ENCODE measurements around the gene GNB3. TPM values are rescaled to one million over a fixed set of nuclear protein-coding genes. Genes with fewer than 3 reads are reported as not detected.

Gene GNB3
- polyA plus RNA-seq, 3 donors from 2014 or later = not detected

DNA sequence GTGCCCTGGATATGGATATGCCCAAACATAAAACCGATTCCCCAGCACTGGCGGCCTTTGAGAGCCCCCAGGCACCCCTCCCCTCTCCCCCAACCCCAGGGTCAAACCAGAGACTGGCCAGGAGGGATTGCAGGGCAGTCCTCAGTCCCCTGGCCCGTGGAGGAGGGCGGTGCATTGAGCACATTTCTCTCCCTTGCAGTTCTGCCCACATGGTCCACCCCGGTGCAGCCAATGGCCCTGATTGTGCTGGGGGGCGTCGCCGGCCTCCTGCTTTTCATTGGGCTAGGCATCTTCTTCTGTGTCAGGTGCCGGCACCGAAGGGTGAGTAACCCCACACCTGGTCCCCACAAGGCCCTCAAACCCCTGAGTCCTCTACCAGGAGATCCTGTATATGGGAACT is 22.5 kb upstream of the GNB3 start:
- peaks cover 11 to 15% (median 11%) of the 10 kb centered on the region in 3 donors for H3K27me3 Mint-ChIP-seq (ENCODE audit: low read depth in 3 of 3)
- no peaks in the 10 kb centered on the region for H3K9me3 Mint-ChIP-seq
- peaks cover 0 to 5% of the 10 kb centered on the region in 2 donors for H3K4me1 Mint-ChIP-seq
- no peak for DNase-seq
- H3K27ac Mint-ChIP-seq = peak overlapping the region in 1 of 6 donors; percentile 25
- no peaks in the 10 kb centered on the region for H3K36me3 Mint-ChIP-seq
- H3K4me3 Mint-ChIP-seq = no peak overlapping the region

DNA sequence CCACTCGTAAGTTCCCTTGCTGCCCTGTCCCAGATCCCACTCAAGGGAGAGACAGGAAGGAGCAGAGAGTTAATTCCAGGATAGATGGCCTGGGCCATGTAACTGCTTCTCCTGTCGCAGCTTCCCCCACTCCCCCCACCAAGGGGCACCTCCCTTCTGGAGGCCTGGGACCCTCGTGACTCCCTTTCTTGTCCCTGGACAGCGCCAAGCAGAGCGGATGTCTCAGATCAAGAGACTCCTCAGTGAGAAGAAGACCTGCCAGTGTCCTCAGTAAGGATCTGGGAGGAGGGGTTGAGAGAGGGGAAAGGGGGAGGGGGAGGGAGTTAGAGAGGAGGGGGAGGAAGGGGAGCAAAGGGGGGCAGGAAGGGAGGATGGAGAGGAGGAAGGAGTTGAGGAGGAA is 22.1 kb upstream of the GNB3 start:
- Mint-ChIP-seq H3K27ac (no peak overlapping the region), H3K9me3 (no peaks in the 10 kb centered on the region), H3K4me3 (no peak overlapping the region)

DNA sequence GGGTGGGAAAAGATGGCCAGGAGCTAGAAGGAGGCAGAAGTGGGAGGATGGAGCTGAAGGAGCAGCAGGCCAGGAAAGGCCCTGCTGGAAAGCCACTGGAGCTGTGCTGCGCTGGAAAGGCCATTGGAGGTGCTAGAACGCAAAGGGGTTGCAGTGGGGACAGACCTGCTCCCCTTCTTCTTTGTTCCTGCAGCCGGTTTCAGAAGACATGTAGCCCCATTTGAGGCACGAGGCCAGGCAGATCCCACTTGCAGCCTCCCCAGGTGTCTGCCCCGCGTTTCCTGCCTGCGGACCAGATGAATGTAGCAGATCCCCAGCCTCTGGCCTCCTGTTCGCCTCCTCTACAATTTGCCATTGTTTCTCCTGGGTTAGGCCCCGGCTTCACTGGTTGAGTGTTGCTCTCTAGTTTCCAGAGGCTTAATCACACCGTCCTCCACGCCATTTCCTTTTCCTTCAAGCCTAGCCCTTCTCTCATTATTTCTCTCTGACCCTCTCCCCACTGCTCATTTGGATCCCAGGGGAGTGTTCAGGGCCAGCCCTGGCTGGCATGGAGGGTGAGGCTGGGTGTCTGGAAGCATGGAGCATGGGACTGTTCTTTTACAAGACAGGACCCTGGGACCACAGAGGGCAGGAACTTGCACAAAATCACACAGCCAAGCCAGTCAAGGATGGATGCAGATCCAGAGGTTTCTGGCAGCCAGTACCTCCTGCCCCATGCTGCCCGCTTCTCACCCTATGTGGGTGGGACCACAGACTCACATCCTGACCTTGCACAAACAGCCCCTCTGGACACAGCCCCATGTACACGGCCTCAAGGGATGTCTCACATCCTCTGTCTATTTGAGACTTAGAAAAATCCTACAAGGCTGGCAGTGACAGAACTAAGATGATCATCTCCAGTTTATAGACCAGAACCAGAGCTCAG is 21.4 kb upstream of the GNB3 start:
- peaks cover 0 to 5% of the 10 kb centered on the region in 2 donors for H3K4me1 Mint-ChIP-seq
- H3K9me3 Mint-ChIP-seq = no peaks in the 10 kb centered on the region
- no peak for DNase-seq
- H3K4me3 Mint-ChIP-seq = no peak overlapping the region
- no peaks in the 10 kb centered on the region for H3K36me3 Mint-ChIP-seq
- H3K27me3 Mint-ChIP-seq (ENCODE audit: low read depth in 3 of 3) = peaks cover 10 to 21% (median 15%) of the 10 kb centered on the region in 3 donors
- H3K27ac Mint-ChIP-seq = no peak overlapping the region

More for the DNA sequence above, 22.1 kb upstream of the GNB3 start:
- H3K36me3 Mint-ChIP-seq = no peaks in the 10 kb centered on the region
- H3K27me3 Mint-ChIP-seq (ENCODE audit: low read depth in 3 of 3) = peaks cover 8 to 18% (median 13%) of the 10 kb centered on the region in 3 donors
- peaks cover 0 to 5% of the 10 kb centered on the region in 2 donors for H3K4me1 Mint-ChIP-seq
- DNase-seq = no peak

DNA sequence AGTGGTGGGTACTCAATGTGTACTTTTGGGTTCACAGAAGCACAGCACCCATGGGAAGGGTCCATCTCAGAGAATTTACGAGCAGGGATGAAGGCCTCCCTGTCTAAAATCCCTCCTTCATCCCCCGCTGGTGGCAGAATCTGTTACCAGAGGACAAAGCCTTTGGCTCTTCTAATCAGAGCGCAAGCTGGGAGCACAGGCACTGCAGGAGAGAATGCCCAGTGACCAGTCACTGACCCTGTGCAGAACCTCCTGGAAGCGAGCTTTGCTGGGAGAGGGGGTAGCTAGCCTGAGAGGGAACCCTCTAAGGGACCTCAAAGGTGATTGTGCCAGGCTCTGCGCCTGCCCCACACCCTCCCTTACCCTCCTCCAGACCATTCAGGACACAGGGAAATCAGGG is 20.6 kb upstream of the GNB3 start:
- Mint-ChIP-seq H3K27me3 (ENCODE audit: low read depth in 3 of 3) (peaks cover 13 to 22% (median 18%) of the 10 kb centered on the region in 3 donors), H3K27ac (no peak overlapping the region), H3K36me3 (no peaks in the 10 kb centered on the region)

DNA sequence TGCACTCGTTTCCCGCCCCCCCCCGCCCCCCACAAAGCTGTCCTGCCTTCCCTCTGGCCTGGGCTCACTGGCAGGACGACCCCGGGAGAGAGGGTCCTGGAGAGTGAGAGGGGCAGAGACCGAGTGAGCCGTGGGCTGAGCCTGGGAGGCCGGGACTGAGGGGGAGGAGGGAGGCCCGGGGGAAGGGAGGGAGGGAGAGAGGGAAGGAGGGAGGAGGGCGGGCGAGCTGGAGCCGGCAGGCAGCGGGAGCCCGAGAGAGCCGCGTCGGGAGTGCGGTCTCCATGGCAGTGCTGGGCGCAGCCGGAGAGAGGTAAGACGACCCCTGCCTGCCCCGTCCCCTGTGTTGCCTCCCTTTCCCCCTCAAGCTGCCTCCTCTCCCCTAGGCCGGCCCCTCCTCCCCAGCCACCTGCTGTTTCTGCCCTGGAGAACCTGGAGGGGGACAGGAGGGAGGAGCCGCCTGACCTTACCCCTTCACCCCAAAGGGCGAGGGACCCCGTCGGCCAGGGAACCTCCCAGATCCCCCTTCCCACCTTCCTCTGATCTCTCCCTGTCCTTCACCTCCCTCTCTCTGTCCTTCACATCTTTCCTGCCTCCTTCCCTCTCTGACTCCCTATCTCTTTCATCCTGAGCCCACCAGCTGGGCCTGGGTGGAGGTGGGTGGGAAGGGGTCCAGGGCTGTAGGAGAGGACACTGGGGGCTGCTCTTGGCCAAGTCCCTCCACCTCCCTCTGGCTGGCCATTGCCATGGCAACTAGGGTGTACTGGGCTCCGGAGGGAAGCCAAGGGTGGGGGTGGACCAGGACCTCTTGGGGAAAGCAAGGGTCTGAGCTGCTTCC is 18.9 kb upstream of the GNB3 start, which contains the start of gene GPR162:
GPR162 (plus strand) TSS at position 231 of the 835 bp plus-strand sequence. CDS start 2,078 bp downstream, outside the sequence.
- Mint-ChIP-seq H3K4me3 (peak within 1 kb of the TSS in 3 of 5 donors; percentile 33 to 59 (median 41)), H3K36me3 (no peaks in the 10 kb centered on the region), H3K9me3 (no peaks in the 10 kb centered on the region), H3K4me1 (peaks cover 0 to 5% of the 10 kb centered on the region in 2 donors), H3K27me3 (ENCODE audit: low read depth in 3 of 3) (peaks cover 19 to 31% (median 29%) of the 10 kb centered on the region in 3 donors), H3K27ac (no peak within 1 kb of the TSS)
- DNase-seq = no peak

More for the DNA sequence above, 20.6 kb upstream of the GNB3 start:
- H3K9me3 Mint-ChIP-seq = no peaks in the 10 kb centered on the region
- H3K4me3 Mint-ChIP-seq = no peak overlapping the region
- DNase-seq = no peak
- H3K4me1 Mint-ChIP-seq = peaks cover 0 to 5% of the 10 kb centered on the region in 2 donors

DNA sequence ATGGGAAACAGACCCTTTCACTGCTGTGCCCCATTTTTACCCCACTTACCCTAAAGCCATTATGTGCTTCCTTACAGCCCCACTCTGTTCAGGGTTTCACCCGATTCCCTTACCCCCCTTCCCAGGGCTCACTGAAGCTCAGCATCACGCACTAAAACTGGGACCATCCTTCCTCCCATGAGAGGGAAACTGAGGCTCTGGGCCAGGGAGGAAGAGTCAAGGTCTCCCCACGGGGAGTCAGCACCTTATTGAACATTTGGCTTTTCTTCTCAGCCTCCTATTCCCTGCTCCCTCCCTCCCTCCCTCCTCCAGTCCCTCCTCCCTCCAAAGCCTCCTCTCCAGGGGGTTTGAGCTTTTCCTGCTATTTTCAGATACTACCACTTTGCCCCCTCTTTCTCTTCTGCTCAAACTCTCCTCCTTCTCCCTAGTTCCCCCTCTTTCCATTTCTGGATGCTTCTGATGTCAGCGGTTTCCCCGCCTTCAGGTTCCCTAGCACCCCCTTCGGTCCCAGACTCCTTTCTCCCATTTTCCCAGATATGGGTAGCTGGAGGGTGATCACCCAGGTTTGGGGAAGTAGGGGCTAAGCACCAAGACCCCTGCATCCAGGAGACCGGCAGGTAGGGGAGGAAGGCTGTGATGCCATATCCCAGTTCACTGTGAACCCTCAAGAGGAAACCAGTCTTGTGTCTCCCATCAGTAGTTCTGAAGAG is 18.1 kb upstream of the GNB3 start:
- peaks cover 0 to 8% of the 10 kb centered on the region in 2 donors for H3K4me1 Mint-ChIP-seq
- H3K9me3 Mint-ChIP-seq = peaks cover 0 to 1% (median 0%) of the 10 kb centered on the region in 6 donors
- H3K4me3 Mint-ChIP-seq = no peak overlapping the region
- H3K36me3 Mint-ChIP-seq = no peaks in the 10 kb centered on the region
- peaks cover 19 to 37% (median 34%) of the 10 kb centered on the region in 3 donors for H3K27me3 Mint-ChIP-seq (ENCODE audit: low read depth in 3 of 3)
- H3K27ac Mint-ChIP-seq = peak overlapping the region in 1 of 6 donors; percentile 25
- DNase-seq = no peak

DNA sequence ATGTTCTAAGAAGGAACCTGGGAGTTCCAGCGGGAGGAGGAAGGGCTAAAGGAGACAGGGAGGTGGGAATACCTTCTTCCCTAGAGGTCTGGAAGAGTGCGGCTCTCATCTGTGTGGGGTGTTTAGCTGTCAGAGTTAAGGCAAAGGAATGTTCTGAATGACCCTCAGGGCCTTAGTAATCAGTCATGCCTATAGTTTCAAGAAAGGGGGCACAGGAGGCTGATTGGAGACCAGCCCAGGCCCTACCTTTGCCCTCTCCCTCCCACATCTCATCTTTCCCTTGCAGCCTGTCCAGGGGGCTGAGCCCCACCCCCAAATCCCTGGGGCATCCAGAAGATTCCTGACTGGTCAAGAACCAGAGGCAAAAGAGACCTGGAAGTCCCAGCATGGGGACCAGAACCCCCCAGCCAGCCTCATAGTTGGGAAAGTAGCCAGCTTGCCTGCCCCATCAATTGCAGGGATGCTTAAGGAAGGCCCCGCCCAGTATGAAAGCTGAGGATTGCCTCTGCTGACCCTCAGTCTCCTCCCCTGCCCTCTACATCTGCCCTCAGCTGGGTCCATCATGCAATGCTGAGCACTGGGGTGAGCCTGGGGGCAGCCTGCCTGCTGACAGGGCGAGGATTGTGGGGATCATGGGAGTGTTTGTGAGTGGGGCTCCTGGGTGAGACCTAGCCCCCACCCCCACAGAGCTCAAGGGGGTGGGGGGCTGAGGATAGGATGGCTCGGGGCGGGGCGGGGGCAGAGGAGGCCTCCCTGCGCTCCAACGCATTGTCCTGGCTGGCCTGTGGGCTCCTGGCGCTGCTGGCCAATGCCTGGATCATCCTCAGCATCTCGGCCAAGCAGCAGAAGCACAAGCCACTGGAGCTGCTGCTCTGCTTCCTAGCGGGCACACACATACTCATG is 17.3 kb upstream of the GNB3 start:
- peaks cover 6 to 11% of the 10 kb centered on the region in 2 donors for H3K4me1 Mint-ChIP-seq
- no peak for DNase-seq
- H3K9me3 Mint-ChIP-seq = peaks cover 0 to 1% (median 0%) of the 10 kb centered on the region in 6 donors
- peaks cover 17 to 37% (median 37%) of the 10 kb centered on the region in 3 donors for H3K27me3 Mint-ChIP-seq (ENCODE audit: low read depth in 3 of 3)
- H3K4me3 Mint-ChIP-seq = no peak overlapping the region
- H3K36me3 Mint-ChIP-seq = no peaks in the 10 kb centered on the region
- peak overlapping the region in 1 of 6 donors; percentile 25 for H3K27ac Mint-ChIP-seq

DNA sequence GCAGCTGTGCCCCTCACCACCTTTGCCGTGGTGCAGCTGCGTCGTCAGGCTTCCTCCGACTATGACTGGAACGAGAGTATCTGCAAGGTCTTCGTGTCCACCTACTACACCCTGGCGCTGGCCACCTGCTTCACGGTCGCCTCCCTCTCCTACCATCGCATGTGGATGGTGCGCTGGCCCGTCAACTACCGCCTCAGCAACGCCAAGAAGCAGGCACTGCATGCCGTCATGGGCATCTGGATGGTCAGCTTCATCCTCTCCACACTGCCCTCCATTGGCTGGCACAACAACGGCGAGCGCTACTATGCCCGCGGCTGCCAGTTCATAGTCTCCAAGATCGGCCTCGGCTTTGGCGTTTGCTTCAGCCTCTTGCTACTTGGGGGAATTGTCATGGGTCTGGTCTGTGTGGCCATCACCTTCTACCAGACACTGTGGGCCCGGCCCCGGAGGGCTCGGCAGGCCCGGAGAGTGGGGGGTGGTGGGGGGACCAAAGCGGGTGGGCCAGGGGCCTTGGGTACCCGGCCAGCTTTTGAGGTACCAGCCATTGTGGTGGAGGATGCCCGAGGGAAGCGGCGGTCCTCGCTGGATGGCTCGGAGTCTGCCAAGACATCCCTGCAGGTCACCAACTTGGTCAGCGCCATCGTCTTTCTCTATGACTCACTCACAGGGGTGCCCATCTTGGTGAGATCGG is 16.5 kb upstream of the GNB3 start:
- DNase-seq = no peak
- Mint-ChIP-seq H3K27ac (no peak overlapping the region), H3K36me3 (no peaks in the 10 kb centered on the region), H3K9me3 (peaks cover 0 to 1% (median 0%) of the 10 kb centered on the region in 6 donors), H3K4me1 (peaks cover 11 to 15% of the 10 kb centered on the region in 2 donors), H3K27me3 (ENCODE audit: low read depth in 3 of 3) (peaks cover 19 to 41% (median 37%) of the 10 kb centered on the region in 3 donors), H3K4me3 (no peak overlapping the region)

DNA sequence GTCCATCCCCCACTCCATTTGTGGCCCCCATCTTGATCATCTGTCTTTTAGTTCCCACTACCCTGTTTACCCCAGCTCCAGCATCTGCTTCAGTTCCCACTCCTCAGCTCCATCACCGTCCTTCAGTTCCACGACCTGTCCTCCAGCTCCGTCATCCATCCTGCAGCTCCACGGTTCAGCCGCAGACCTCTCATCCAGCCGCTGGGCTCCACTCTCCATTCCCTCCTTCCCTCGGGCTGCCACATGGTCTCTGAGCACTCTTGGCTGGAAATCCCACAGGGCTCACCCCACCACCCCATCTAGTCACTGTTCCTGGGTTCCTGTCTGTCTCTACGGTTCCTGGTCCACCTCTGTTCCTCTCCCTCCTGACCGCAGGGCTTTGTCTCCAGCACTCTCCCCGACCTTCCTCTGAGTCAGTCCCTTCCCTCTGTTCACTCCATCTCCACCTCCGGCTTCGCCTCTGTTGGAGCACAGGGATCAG is 15.8 kb upstream of the GNB3 start:
- Mint-ChIP-seq H3K4me1 (peaks cover 13 to 18% of the 10 kb centered on the region in 2 donors), H3K27me3 (ENCODE audit: low read depth in 3 of 3) (peaks cover 22 to 43% (median 39%) of the 10 kb centered on the region in 3 donors), H3K9me3 (peaks cover 0 to 1% (median 0%) of the 10 kb centered on the region in 6 donors), H3K4me3 (no peak overlapping the region), H3K36me3 (no peaks in the 10 kb centered on the region), H3K27ac (no peak overlapping the region)
- DNase-seq = no peak

DNA sequence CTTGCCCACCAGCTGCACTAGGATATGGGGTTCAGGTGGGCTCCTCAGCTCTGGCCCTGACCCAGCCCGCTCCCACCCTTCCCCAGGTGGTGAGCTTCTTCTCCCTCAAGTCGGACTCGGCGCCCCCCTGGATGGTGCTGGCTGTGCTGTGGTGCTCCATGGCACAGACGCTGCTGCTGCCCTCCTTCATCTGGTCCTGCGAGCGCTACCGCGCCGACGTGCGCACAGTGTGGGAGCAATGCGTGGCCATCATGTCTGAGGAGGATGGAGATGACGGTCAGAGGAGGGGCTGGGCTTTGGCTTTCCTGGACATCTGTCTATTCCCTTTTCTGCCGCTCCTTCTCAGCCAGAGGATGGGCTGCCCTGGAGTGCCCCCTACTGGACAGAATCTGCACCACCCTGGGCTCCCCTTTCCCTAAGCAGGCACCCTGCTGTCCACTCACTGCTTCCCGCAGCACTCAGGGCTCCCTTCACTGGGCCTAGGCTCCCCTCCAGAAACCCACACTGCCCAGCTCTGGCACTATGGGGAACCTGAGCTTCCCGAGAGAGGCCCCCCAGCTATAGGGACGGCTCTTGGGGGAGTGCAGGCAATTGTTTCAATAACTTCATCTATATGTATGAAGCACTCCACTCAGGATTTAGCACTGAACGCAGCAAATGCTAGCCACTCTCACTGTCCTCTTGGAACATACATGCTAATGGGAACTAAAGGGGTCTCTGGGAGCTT is 15.2 kb upstream of the GNB3 start:
- Mint-ChIP-seq H3K27ac (no peak overlapping the region), H3K4me3 (no peak overlapping the region), H3K27me3 (ENCODE audit: low read depth in 3 of 3) (peaks cover 24 to 45% (median 43%) of the 10 kb centered on the region in 3 donors), H3K9me3 (peaks cover 0 to 1% (median 0%) of the 10 kb centered on the region in 6 donors), H3K36me3 (no peaks in the 10 kb centered on the region), H3K4me1 (peaks cover 13 to 18% of the 10 kb centered on the region in 2 donors)
- DNase-seq = peak; percentile 51 to 64 (median 57)

DNA sequence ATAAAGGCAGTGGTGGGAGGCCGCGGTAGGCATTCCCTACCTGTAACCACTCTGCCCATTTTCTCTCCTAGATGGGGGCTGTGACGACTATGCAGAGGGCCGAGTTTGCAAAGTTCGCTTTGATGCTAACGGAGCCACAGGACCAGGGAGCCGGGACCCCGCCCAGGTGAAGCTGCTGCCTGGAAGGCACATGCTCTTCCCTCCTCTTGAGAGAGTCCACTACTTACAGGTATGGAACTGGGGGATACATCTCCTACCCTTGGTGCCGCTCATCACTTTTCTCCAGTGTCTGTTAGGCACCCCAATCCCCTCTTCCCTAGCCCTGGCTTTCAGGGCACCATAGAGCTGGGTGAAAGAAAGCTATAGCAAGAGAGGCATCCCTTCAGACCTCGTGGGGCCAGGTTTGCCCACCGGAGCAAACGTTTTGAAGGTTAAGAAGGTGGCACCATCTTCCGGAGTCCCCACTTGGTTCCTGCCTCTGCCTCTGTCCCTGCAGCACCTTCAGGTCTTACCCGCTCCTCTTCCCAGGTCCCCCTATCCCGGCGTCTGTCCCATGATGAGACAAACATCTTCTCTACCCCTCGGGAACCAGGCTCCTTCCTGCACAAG is 14.5 kb upstream of the GNB3 start:
- DNase-seq = no peak
- H3K4me3 Mint-ChIP-seq = no peak overlapping the region
- H3K36me3 Mint-ChIP-seq = no peaks in the 10 kb centered on the region
- H3K27me3 Mint-ChIP-seq (ENCODE audit: low read depth in 3 of 3) = peaks cover 24 to 41% (median 40%) of the 10 kb centered on the region in 3 donors
- peaks cover 13 to 14% of the 10 kb centered on the region in 2 donors for H3K4me1 Mint-ChIP-seq
- no peak overlapping the region for H3K27ac Mint-ChIP-seq
- peaks cover 0 to 1% (median 0%) of the 10 kb centered on the region in 6 donors for H3K9me3 Mint-ChIP-seq
